A673 (cell line): ENCODE results near the gene MIOS.

Experiments
- CTCF ChIP-seq: fragments of 300-800, 200-600 bp; sonication (generic); conservative IDR thresholded peaks from 2 replicates; pipeline ENCODE4 v1.5.1; 2017; ENCODE audit warnings: low read depth, mild to moderate bottlenecking, antibody characterized with exemption, low read length, moderate library complexity, mixed read lengths
- EZH2 ChIP-seq: fragments of 200-600 bp; sonication (generic); IDR thresholded peaks from 2 replicates; pipeline ENCODE4 v1.6.1; 2017; ENCODE audit warnings: borderline replicate concordance, low read depth, mild to moderate bottlenecking, mixed read lengths, antibody characterized with exemption, low read length; ENCODE audit not compliant: poor library complexity, severe bottlenecking

- TF ChIP-seq CTCF: no peak
- TF ChIP-seq EZH2: no peak
Measured at GRCh38 chr7:7651479-7651878, 84.8 kb downstream of the MIOS start.
